ENCODE measurements around the gene METTL9.
"Not testable (repeated sequence)": the region's sequence is repeated elsewhere in the genome, so short reads cannot be mapped to it uniquely, and the experiment has no call there.

METTL9 gene

GRCh38 chr16:21574372-21574771 lies 25.0 kb upstream of the METTL9 start:
- DNase-seq, result no peak

- DNase-seq, result not testable (repeated sequence)
These were observed 23.1 kb upstream of the METTL9 start for GRCh38 chr16:21576323-21576722.

- not testable (repeated sequence) for DNase-seq
These were observed 21.9 kb upstream of the METTL9 start for GRCh38 chr16:21577487-21577886.

GRCh38 chr16:21578311-21578710 lies 21.1 kb upstream of the METTL9 start:
- not testable (repeated sequence) for DNase-seq

- not testable (repeated sequence) for DNase-seq
These were observed 19.2 kb upstream of the METTL9 start for GRCh38 chr16:21580131-21580530.

GRCh38 chr16:21580807-21581206 lies 18.6 kb upstream of the METTL9 start:
- DNase-seq, result no peak

- DNase-seq, result no peak
These were observed 14.6 kb upstream of the METTL9 start for GRCh38 chr16:21584817-21585216.

- DNase-seq, result not testable (repeated sequence)
These were observed 10.8 kb upstream of the METTL9 start for GRCh38 chr16:21588593-21588992.

- DNase-seq, result no peak
These were observed 9.8 kb upstream of the METTL9 start for GRCh38 chr16:21589551-21589950.

GRCh38 chr16:21590287-21590686 lies 9.1 kb upstream of the METTL9 start:
- DNase-seq, result no peak

GRCh38 chr16:21590796-21591195 lies 8.6 kb upstream of the METTL9 start:
- DNase-seq, result no peak

GRCh38 chr16:21592191-21592590 lies 7.2 kb upstream of the METTL9 start:
- DNase-seq, result no peak

- no peak for DNase-seq
These were observed 5.7 kb upstream of the METTL9 start for GRCh38 chr16:21593530-21594289.

- no peak for DNase-seq
These were observed 1.8 kb upstream of the METTL9 start for GRCh38 chr16:21597561-21598030.

GRCh38 chr16:21598206-21598605 lies 1.2 kb upstream of the METTL9 start:
- no peak for DNase-seq

- DNase-seq, result no peak
These were observed 666 bp upstream of the METTL9 start for GRCh38 chr16:21598701-21599121.

- peak; percentile 31 for DNase-seq
These were observed 825 bp downstream of the METTL9 start for GRCh38 chr16:21600031-21600773.

GRCh38 chr16:21602785-21603184 lies 3.4 kb downstream of the METTL9 start:
- DNase-seq, result no peak

GRCh38 chr16:21603928-21604327 lies 4.6 kb downstream of the METTL9 start:
- DNase-seq, result no peak

- not testable (repeated sequence) for DNase-seq
These were observed 6.5 kb downstream of the METTL9 start for GRCh38 chr16:21605848-21606247.

GRCh38 chr16:21608639-21609328 lies 9.4 kb downstream of the METTL9 start:
- no peak for DNase-seq

- DNase-seq, result no peak
These were observed 10.7 kb downstream of the METTL9 start for GRCh38 chr16:21610006-21610544.

- DNase-seq, result no peak
These were observed 11.4 kb downstream of the METTL9 start for GRCh38 chr16:21610766-21611165.

Measured in CD4-positive, alpha-beta T cell treated with Interleukin-10 for 1 hour (primary cell).